T-helper 22 cell (primary cell): ENCODE data around the gene HEG1.
A peak's percentile ranks its signal among the peaks of the same experiment; 100 is the strongest.
"Not testable (repeated sequence)": the region's sequence is repeated elsewhere in the genome, so short reads cannot be mapped to it uniquely, and the experiment has no call there.

Experiments
- DNase-seq: peaks from one replicate; pipeline ENCODE4 v3.0.0-alpha.2; 2020; ENCODE audit warnings: low read depth

The HEG1 gene, protein sequence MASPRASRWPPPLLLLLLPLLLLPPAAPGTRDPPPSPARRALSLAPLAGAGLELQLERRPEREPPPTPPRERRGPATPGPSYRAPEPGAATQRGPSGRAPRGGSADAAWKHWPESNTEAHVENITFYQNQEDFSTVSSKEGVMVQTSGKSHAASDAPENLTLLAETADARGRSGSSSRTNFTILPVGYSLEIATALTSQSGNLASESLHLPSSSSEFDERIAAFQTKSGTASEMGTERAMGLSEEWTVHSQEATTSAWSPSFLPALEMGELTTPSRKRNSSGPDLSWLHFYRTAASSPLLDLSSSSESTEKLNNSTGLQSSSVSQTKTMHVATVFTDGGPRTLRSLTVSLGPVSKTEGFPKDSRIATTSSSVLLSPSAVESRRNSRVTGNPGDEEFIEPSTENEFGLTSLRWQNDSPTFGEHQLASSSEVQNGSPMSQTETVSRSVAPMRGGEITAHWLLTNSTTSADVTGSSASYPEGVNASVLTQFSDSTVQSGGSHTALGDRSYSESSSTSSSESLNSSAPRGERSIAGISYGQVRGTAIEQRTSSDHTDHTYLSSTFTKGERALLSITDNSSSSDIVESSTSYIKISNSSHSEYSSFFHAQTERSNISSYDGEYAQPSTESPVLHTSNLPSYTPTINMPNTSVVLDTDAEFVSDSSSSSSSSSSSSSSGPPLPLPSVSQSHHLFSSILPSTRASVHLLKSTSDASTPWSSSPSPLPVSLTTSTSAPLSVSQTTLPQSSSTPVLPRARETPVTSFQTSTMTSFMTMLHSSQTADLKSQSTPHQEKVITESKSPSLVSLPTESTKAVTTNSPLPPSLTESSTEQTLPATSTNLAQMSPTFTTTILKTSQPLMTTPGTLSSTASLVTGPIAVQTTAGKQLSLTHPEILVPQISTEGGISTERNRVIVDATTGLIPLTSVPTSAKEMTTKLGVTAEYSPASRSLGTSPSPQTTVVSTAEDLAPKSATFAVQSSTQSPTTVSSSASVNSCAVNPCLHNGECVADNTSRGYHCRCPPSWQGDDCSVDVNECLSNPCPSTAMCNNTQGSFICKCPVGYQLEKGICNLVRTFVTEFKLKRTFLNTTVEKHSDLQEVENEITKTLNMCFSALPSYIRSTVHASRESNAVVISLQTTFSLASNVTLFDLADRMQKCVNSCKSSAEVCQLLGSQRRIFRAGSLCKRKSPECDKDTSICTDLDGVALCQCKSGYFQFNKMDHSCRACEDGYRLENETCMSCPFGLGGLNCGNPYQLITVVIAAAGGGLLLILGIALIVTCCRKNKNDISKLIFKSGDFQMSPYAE (N-terminal part only)

DNA sequence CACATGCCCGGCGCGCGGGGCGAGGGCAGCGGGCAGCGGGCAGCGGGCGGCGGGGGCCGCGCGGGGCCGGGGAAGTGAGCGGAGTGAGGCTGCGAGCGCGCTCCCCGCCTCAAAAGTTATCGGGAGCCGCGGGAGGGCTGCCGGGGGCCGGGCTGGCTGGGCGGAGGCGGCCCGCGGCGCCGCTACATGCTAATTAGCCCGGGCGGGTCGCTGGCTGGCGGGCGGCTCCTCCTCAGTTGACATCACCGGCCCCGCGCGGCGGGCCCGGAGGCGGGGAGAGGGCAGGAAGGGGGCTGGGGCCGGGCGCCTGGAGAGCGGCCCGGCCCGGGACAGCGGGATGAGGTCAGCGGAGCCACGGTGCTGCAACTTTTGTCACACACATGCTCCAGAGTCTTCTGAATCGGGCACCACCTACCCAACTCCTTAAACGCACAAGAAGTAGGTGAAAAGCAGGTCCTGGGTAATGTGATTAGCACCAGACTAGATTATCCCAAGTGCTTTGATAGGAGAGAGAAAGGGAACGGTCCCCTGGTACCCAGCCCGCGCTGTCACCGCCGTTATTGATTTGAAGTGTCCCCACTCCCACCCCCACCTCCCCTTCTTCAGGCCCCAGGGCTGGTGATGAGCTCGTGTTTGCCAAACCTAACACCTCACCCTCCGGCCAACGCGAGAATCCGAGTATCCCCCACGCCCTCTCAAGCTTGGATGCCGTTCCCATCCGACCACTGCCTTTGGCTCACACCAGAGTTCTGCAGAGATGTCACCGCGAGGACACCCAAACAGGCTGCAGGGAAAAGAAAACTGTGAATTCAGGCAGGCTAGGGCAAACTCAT, at the start of gene HEG1:
Gene HEG1 (minus strand): TSS at position 85 of the 833 bp plus-strand sequence. CDS start 107 bp downstream, outside the sequence.
- DNase-seq: peak; percentile 65

DNA sequence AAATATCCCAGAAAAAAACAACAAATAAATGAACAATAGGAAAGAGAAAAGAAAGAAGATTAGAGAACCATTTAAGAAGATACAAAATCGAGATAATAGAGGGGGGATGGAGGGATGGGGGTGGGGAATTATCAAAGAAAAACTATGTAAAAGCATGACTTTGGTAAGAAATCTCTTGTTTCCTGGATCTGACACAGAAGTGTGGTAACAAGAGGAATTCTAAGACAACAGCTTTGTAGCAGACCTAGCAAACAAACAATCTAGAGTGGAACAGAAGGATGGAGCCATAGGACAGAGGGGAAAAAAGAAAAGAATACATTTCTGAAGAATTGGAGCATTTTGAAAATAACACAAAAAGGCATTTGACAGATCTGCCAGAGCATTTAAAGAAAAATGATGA, 49.3 kb upstream of the HEG1 start:
- no peak for DNase-seq

DNA sequence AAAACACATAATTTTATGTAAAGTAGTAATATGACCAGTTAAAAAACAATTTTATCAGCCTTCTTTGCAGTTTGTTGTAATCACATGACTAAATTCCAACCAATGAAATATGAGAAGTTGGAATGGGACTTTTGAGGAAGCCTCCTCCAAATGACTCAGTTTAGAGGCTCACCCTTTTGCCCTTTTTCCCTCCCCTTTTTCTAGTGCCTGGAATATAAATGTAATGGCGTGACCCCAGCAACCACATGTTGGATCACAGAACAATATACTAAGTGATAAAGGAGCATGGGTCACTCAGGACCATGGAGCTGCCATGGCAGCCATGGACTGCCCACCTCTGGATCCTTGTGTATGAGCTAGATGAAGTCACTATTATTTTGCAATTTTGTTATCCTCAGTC, 48.8 kb upstream of the HEG1 start:
- DNase-seq: no peak

DNA sequence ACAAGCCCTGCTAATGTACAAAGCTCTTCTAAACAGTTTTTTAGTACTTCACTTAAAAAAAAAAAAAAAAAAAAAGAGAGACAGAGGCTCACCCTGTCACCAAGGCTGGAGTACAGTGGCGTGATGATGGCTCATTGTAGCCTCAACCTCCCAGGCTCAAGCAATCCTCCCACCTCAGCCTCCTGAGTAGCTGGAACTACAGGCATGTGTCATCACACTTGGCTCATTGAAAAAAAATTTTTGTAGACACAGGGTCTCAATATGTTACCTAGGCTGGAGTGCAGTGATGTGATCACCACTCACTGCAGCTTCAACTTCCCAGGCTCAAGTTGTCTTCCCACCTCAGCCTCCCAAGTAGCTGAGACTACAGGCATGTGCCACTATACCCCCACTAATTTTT, 47.6 kb upstream of the HEG1 start:
- DNase-seq: no peak

DNA sequence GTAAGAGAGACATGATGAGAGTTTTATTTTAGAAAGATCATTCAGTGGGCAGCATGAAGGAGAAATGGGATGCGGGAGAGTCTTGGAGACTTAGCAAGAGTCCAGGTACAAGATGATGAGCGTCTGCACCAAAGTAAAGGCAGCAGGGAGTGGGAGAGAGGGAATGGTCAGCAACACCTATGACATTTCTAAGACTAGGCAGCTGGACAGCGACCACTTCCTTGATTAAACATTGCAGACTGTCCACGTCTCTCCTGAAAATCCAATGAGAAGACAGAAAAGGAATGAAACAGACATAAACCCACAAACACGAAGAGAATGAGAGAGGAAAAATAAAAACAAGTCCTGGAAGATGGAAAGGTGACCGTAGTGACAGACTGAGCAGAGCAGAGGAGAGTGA, 46.7 kb upstream of the HEG1 start:
- DNase-seq: no peak

DNA sequence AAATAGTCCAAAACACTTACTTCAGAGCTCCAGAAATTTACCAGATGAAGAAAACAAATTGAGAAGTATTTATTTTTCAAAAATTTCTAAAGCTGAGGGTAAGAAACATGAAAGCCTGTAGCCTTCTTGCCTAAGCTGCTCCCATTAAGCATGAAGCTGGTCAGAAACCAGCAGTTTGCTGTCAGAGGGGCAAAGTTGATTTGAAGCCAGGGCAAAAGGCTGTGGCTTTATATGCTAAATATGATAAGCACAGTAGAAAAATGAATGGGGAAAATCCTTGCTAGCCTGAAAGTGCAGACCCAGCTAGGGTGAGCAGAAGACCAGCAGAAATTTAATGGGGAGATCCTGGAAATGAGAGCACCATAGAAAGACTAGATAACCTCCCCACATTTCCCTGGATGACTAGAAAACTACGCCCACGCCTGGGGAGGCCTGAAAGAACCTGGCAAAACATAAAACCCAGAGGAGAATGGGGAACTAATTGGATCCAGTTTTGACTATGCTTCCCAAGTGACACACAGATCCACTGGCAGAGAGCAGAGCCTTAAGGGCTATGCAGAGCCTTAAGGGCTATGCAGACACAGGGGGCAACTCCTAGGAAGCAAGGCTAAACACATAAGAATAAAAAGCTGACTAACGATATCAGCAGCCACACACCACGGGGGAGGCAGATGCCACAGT, 43.0 kb upstream of the HEG1 start:
- DNase-seq: no peak

DNA sequence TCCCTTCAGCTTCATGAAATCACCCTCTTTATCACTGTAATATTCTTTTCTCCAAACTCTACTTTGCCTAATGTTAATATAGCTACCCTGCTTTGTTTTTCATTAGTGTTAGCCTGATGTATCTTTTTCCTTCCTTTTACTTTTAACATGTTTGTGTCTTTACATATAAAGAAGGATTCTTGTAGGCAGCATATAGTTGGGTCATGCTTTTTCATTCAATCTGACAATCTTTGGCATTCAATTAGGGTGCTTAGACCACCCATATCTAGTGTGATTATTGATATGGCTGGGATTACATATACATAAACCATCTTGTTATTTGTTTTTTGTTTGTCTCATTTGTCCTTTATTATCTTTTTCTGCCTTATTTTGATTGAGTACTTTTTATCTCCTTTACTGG, 34.9 kb upstream of the HEG1 start:
- no peak for DNase-seq

DNA sequence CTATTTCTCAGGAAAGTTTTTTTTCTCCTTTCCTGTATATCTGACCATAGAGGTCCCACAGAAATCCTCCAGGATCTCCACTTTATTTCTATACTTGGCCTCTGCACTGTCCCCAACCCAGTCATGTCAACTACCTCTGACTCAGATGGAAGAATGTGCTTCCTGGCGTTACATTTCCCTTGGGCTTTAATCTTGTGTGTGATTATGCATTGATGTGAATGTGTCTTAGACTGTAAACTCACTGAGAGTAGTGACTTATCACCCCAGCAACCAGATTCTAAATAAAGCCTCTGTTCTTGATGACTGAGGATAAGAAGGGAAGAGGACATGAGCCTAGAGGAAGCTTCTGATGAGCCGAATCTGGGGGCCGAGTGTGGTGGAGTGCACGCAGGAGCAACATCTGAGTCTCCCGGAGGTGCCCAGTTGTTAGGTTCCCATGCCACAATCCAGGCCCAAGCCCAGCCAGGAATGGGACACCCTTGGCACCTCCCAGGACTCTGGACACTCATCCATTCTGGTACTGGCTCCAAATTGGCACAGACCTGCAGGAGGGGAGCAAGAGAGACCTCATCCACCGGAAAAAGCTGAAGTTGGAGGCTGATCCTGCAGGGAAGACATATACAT, 32.1 kb upstream of the HEG1 start:
- no peak for DNase-seq

DNA sequence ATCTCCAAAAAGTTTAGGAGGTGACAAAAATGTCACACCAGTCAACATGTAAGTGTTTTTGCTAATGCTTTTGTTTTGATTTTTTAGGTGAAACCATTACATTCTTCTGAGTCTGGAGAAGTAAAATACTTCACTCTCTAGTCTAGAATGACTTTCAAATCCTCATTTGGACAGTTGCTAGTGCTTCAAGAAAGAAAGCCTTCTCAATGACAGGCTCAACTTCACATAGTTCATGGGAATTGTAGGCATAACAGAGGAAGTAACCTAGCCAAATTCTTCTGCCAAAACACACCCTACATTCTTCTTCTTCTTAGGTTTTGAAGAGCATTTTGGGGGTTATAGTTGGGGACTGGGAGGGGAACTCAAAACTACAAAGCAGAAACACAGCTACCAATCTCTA, 29.4 kb upstream of the HEG1 start:
- no peak for DNase-seq

DNA sequence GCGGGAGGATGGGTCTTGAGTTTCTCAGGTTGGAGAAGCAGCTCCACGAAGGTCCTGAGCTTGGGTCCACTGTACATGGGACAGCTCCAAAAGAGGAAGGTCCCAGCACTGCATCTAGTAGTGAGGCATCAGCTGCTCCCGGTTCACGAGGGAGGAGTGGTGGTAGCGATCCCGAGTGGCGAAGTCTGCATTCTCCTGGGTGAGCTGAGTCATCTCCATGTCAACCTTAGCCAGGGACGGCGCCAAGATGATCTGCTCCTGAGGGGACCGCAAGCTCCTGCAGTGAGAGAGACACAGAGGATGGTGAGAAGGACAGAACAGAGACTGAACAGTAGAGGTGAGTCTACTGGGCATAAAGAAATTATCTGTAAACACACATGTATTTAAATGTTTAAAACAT, 28.0 kb upstream of the HEG1 start:
- no peak for DNase-seq

DNA sequence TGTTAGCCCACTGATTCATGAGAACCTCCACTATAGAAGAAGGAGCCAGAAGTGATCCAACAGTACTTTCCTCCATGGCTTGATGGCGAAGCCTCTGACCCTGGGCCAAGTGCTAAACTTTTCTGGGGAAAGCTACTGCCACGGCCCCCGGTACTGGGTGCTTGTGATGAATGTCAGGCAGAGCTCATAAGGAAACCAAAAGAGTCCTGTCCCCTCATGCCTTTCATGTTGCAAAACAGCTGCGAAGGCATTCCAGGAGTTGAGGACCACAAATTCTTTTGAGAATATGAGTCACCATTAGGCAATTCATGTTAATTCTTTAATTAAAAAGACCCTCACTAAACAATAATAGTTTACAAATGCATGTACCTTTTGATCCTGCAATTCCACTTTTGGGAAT, 26.5 kb upstream of the HEG1 start:
- not testable (repeated sequence) for DNase-seq

DNA sequence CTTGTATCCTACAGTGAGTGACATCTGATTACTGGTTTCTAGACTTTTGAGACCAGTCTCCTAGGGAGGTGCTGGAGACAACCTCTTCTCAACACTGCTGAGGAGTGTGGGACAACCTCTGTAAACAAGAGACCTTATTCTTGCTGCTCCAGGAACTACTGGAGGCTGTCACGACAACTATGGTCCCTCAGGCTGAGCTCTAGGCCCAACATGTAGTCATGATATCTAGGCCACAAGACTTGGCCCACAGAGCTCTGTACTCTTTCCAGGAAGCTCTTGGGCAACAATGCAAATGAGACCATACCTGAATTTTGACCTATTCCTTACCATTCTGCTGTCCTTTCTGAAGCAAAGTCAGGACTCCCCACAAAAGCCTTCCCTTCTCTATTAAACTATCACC, 24.3 kb upstream of the HEG1 start:
- DNase-seq: no peak

DNA sequence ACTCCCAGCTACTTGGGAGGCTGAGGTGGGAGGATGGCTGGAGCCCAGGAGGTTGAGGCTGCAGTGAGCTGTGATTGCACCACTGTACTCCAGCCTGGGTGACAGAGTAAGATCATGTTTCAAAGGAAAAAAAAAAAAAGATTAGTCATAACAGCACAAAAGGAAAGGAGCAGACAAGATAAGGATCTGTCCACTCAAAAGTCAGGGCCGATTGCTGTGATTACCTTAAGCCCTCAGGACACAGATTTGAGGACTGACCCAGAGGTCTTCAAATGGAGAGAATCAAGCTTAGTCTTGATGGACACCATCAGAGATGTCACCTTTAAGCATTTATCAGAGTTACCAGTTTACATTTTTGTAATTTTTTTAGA, 23.9 kb upstream of the HEG1 start:
- DNase-seq: no peak

DNA sequence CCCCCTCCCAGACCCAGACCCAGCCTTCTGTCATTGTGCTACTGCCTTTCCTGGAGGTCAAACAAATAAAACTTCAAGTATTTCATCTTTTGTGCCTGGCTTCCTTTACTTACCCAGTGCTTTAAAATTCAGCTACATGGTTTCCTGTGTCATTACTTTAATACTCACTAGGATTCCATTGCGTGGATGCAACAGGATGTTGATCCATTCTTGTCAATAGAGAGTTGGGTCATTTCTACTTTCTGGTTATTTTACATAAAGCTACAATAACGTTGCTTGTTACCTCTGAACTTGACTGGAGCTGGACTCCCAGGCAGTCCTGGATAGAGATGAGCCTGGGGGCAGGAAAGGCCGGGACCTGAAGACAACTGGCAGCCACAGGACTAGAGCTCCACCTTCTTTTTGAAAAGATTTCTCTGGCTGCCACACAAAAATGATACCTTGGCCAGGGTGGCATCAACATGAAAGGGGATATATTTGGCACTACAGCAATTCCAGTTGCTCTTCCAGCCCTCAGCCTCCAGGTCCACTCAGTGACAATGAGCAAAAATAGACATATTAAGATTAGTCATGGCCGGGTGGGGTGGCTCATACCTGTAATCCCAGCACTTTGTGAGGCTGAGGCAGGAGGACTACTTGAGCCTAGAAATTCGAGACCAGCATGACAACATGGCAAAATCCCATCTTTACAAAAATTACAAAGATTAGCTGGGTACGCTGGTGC, 23.3 kb upstream of the HEG1 start:
- no peak for DNase-seq

DNA sequence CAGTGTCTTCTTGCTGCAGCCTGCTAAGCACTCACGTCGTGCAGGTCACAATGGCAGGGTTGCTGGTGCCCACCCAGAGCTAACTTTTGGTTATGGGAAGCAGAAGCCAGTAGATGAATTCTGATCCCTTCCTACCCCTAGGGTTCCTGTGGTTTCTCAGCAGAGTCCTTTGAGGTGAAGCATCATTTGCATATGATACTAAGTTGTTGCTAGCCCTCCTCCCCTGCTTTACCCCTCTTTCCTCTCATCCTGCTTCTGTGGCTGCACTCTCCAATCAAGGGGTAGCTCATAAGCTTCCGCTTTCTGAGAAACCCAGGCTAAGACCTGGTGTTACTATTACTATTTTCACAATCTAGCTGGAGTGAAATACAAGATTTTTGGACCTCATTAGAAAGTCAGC, 22.1 kb upstream of the HEG1 start:
- no peak for DNase-seq

DNA sequence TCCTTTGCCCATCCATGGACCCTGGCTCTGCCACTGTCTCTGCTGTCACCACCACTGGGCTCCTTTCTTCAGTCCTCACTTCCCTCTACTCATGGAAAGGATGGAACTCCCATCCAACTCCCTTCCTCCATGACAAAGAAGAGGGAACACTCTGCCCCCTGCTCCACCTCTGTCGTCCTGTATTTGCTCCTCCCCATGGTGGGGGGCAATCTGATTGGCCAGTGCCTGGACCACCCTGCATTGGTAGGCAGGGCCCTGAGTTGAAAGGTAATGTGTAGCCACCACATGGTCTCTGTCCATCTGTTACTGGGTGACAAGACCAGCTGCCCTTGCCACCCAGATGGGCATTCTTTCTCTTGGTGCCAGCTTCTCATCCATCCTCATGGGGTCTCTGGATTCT, 20.7 kb upstream of the HEG1 start:
- no peak for DNase-seq

DNA sequence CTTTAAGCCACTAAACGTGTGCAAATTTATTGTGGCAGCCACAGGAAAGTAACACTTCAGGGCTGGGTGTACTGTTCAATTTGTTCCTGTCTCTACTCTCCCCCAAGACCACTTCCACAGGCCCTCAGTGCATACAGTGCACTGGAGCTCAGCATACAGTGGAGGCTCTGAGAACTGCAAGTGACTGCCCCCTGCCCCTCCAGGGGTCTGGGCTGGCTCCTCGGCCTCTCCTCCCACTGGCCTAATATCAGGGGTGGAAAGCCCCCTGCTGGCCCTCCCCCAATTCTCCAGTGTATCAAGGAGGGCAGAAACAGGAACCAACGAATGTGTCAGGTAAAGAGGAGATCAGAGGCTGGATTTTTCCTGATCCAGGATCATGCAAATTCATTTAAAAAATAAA, 19.9 kb upstream of the HEG1 start:
- no peak for DNase-seq

DNA sequence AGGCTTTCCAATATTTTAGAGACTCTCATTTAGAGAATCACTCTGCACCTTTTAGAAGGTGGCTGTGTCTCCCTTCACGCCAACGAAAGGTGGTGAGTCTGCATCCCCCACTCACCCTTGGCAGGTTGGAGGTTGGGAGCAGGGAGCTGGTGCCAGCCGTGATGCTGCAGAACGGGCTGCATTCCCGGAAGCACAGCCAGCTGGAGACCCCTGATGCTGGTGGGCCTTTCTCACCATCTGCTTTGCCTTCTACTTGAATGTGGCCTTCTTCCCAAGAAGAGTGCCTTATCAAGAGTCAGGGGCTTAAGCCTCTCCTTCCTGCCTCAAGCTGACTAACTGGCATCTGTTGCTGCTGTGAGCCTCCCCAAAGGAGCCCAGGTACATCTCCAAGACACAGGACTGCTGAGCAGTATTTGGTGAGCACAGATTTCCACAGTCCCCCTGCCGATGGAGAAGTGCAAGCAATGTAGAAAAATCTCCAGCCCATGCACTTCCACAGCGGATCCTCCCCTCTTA, 17.7 kb upstream of the HEG1 start:
- DNase-seq: no peak

DNA sequence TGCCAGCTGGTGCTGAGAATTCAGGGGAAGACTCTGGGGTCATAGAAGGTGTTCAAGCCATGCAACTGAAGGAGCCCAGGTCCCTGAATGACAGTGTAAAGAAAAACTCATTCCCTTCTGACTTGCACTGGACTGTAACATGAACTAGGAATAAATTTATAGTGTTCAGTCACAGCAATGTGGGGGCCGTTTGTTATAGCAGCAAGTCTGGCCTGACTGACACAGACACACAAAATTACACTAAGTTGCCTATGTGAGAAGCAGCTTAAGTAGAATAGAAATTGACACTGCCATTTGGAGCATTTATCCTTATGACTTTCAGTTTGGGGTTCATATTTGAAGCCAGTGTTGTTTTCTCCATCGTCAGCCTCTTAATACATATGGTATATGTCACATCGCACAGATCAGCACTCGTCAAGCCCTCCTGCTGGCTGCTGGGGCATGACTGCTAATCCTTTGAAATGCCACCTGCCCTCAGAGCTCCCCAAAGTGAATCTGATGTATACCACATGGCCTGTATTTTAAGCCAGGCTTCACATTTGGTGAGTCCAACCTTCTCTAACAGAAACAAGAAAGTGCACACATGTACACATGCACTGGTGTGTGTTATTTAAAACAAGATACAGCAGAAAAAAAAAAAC, 17.1 kb upstream of the HEG1 start:
- DNase-seq: no peak
